SK-N-SH treated with all-trans-retinoic acid at 6 μM for 48 hours (cell line): ENCODE results near the gene UGT1A4.

ENCODE experiments used
- ARNTL ChIP-seq: fragments of 450-650 bp; formaldehyde crosslinking; IDR thresholded peaks from 2 replicates; pipeline ENCODE4 v1.5.0; 2020; ENCODE audit warnings: low read depth, mild to moderate bottlenecking, moderate library complexity, borderline replicate concordance
- CREB5 ChIP-seq: fragments of 250-450 bp; sonication (Bioruptor Pico); IDR thresholded peaks from 2 replicates; pipeline ENCODE4 v1.5.1; 2020; ENCODE audit warnings: low read depth, mild to moderate bottlenecking, moderate library complexity
- ISL1 ChIP-seq: fragments of 250-450 bp; sonication (Bioruptor Pico); IDR thresholded peaks from 2 replicates; pipeline ENCODE4 v2.1.2; 2022; ENCODE audit warnings: mild to moderate bottlenecking, moderate library complexity
- PATZ1 ChIP-seq: fragments of 250-450 bp; sonication (Bioruptor Pico); IDR thresholded peaks from 2 replicates; pipeline ENCODE4 v1.8.0; 2020; ENCODE audit warnings: mild to moderate bottlenecking, moderate library complexity, borderline replicate concordance
- RARB ChIP-seq: fragments of 250-450 bp; sonication (Bioruptor Pico); IDR thresholded peaks from 2 replicates; pipeline ENCODE4 v1.8.0; 2021; ENCODE audit warnings: mild to moderate bottlenecking, moderate library complexity
- ZFP30 ChIP-seq: fragments of 450-650 bp; formaldehyde crosslinking; IDR thresholded peaks from 2 replicates; pipeline ENCODE4 v1.5.0; 2022; ENCODE audit warnings: mild to moderate bottlenecking, moderate library complexity
- ZNF565 ChIP-seq: fragments of 450-650 bp; formaldehyde crosslinking; conservative IDR thresholded peaks from 2 replicates; pipeline ENCODE4 v1.5.0; 2020; ENCODE audit warnings: low read depth, mild to moderate bottlenecking, moderate library complexity
- ZNF8 ChIP-seq: fragments of 450-650 bp; formaldehyde crosslinking; IDR thresholded peaks from 2 replicates; pipeline ENCODE4 v1.5.0; 2020; ENCODE audit warnings: mild to moderate bottlenecking, moderate library complexity

GRCh38 chr2:233745073-233745755 lies 26.7 kb downstream of the UGT1A4 start:
- TF ChIP-seq PATZ1 (CRISPR knock-in tag) (no peak), ZNF8 (CRISPR knock-in tag) (no peak), ARNTL (CRISPR knock-in tag) (no peak), RARB (CRISPR knock-in tag) (no peak), ZNF565 (CRISPR knock-in tag) (no peak), ISL1 (CRISPR knock-in tag) (no peak), CREB5 (CRISPR knock-in tag) (no peak), ZFP30 (CRISPR knock-in tag) (no peak)
